Fibroblast of lung (primary cell): ENCODE measurements around the gene UBAP1L.
"Not testable (repeated sequence)": the region's sequence is repeated elsewhere in the genome, so short reads cannot be mapped to it uniquely, and the experiment has no call there.

Experiments
- EZH2 ChIP-seq: IDR thresholded peaks from 2 replicates; pipeline ENCODE4 v1.5.1; 2012; ENCODE audit warnings: low read length, control low read depth, mild to moderate bottlenecking; ENCODE audit errors: missing control alignments
- TF ChIP-seq, protein P1 (sequence below), 2 donors: IDR thresholded peaks in 1 of 2; conservative IDR thresholded peaks in 1 of 2; 1 replicate in 1 of 2; 2 replicates in 1 of 2; pipeline ENCODE4 v1.5.1; 2011 to 2012; ENCODE audit warnings: low read length in 2 of 2, control low read depth in 1 of 2, inconsistent platforms in 1 of 2, low read depth in 1 of 2, mild to moderate bottlenecking in 1 of 2

DNA sequence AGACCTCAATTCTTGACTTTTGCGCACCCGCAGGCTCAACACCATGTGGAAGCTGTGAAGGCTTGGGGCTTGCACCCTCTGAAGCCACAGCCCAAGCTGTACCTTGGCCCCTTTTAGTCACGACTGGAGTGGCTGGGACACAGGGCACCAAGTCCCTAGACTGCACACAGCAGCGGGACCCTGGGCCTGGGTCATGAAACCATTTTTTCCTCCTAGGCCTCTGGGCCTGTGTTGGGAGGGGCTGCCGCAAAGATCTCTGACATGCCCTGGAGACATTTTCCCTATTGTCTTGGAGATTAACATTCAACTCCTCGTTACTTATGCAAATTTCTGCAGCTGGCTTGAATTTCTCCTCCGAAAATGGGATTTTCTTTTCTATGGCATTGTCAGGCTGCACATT lies 22.1 kb upstream of the UBAP1L start:
- TF ChIP-seq, protein P1, sequence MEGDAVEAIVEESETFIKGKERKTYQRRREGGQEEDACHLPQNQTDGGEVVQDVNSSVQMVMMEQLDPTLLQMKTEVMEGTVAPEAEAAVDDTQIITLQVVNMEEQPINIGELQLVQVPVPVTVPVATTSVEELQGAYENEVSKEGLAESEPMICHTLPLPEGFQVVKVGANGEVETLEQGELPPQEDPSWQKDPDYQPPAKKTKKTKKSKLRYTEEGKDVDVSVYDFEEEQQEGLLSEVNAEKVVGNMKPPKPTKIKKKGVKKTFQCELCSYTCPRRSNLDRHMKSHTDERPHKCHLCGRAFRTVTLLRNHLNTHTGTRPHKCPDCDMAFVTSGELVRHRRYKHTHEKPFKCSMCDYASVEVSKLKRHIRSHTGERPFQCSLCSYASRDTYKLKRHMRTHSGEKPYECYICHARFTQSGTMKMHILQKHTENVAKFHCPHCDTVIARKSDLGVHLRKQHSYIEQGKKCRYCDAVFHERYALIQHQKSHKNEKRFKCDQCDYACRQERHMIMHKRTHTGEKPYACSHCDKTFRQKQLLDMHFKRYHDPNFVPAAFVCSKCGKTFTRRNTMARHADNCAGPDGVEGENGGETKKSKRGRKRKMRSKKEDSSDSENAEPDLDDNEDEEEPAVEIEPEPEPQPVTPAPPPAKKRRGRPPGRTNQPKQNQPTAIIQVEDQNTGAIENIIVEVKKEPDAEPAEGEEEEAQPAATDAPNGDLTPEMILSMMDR (conservative IDR thresholded peaks at IDR 0.05 in 1 of 2, IDR thresholded peaks at IDR 0.05 in 1 of 2; ENCODE audit: low read depth in 1 of 2, low read length in 2 of 2): not testable (repeated sequence)
- not testable (repeated sequence) for TF ChIP-seq EZH2
